HuH-7 (cell line): ENCODE data around the gene BMERB1.
"Not testable (repeated sequence)": the region's sequence is repeated elsewhere in the genome, so short reads cannot be mapped to it uniquely, and the experiment has no call there.

ENCODE experiments used
- DNase-seq: peaks from one replicate; pipeline ENCODE4 v3.0.0; 2011; ENCODE audit warnings: low spot score

The BMERB1 gene

GRCh38 chr16:15434425-15435215 is at the start of gene BMERB1:
Gene BMERB1 (plus strand): TSS chr16:15434588. CDS start chr16:15434654, 66 bp downstream.
- DNase-seq: peak; percentile 55

- DNase-seq: not testable (repeated sequence)
Measured at GRCh38 chr16:15388060-15388459, 46.3 kb upstream of the BMERB1 start.

- not testable (repeated sequence) for DNase-seq
Measured at GRCh38 chr16:15389916-15390315, 44.5 kb upstream of the BMERB1 start.

- not testable (repeated sequence) for DNase-seq
Measured at GRCh38 chr16:15393025-15393424, 41.4 kb upstream of the BMERB1 start.

GRCh38 chr16:15395631-15396508 is 38.5 kb upstream of the BMERB1 start, which contains the start of gene MPV17L:
Gene MPV17L (plus strand): TSS chr16:15395754. CDS start chr16:15395898, 144 bp downstream.
- peak; percentile 86 for DNase-seq

- DNase-seq: not testable (repeated sequence)
Measured at GRCh38 chr16:15396509-15396829, 37.9 kb upstream of the BMERB1 start.

GRCh38 chr16:15396948-15397594 is 37.3 kb upstream of the BMERB1 start:
- DNase-seq: no peak

- peak; percentile 85 for DNase-seq
Measured at GRCh38 chr16:15398618-15399316, 35.6 kb upstream of the BMERB1 start.

- DNase-seq: no peak
Measured at GRCh38 chr16:15399317-15399716, 35.1 kb upstream of the BMERB1 start.

- not testable (repeated sequence) for DNase-seq
Measured at GRCh38 chr16:15400314-15400713, 34.1 kb upstream of the BMERB1 start.

GRCh38 chr16:15401972-15402371 is 32.4 kb upstream of the BMERB1 start:
- no peak for DNase-seq

GRCh38 chr16:15403392-15403995 is 30.9 kb upstream of the BMERB1 start:
- no peak for DNase-seq

- not testable (repeated sequence) for DNase-seq
Measured at GRCh38 chr16:15404091-15404490, 30.3 kb upstream of the BMERB1 start.

GRCh38 chr16:15404792-15405191 is 29.6 kb upstream of the BMERB1 start:
- no peak for DNase-seq

GRCh38 chr16:15407756-15408155 is 26.6 kb upstream of the BMERB1 start:
- not testable (repeated sequence) for DNase-seq

- not testable (repeated sequence) for DNase-seq
Measured at GRCh38 chr16:15409476-15409875, 24.9 kb upstream of the BMERB1 start.

GRCh38 chr16:15415511-15415985 is 18.8 kb upstream of the BMERB1 start:
- DNase-seq: no peak

GRCh38 chr16:15417197-15417596 is 17.2 kb upstream of the BMERB1 start:
- no peak for DNase-seq

GRCh38 chr16:15418206-15418605 is 16.2 kb upstream of the BMERB1 start:
- no peak for DNase-seq

GRCh38 chr16:15421696-15422095 is 12.7 kb upstream of the BMERB1 start:
- not testable (repeated sequence) for DNase-seq

- no peak for DNase-seq
Measured at GRCh38 chr16:15422222-15422621, 12.2 kb upstream of the BMERB1 start.
